Spinal cord (tissue), 10 donors: ENCODE results near the gene OLIG2. TPM values are rescaled to one million over a fixed set of nuclear protein-coding genes. Genes with fewer than 3 reads are reported as not detected.

Experiments
- DNase-seq, 6 donors: peaks; one replicate each; pipeline versions ENCODE4 v3.0.0 to v3.0.0-alpha.2; 2013 to 2015; ENCODE audit warnings: low spot score in 6 of 6, low read depth in 4 of 6
- H3K27ac ChIP-seq: one replicate; pipeline ENCODE4 v1.5.1; 2013; ENCODE audit warnings: low read depth, low read length, control low read depth
- H3K27me3 ChIP-seq: one replicate; pipeline ENCODE4 v1.6.1; 2013; ENCODE audit warnings: low read length; ENCODE audit not compliant: control insufficient read depth, insufficient read depth
- H3K36me3 ChIP-seq: one replicate; pipeline ENCODE4 v1.6.1; 2013; ENCODE audit warnings: low read length; ENCODE audit not compliant: control insufficient read depth, insufficient read depth
- H3K4me1 ChIP-seq: one replicate; pipeline ENCODE4 v1.6.1; 2013; ENCODE audit warnings: low read length; ENCODE audit not compliant: control insufficient read depth, insufficient read depth
- H3K4me3 ChIP-seq: one replicate; pipeline ENCODE4 v1.5.1; 2013; ENCODE audit warnings: low read depth, low read length, control low read depth
- H3K9me3 ChIP-seq: one replicate; pipeline ENCODE4 v1.6.1; 2013; ENCODE audit warnings: low read length; ENCODE audit not compliant: control insufficient read depth, insufficient read depth
- WGBS: methylation state at CpG from one replicate; pipeline ENCODE4 v1.1.5; 2013; ENCODE audit warnings: missing lambda C conversion rate; ENCODE audit not compliant: insufficient coverage; 5-methylcytosine and 5-hydroxymethylcytosine counted together
- polyA plus RNA-seq, 2 donors: library from polyadenylated mRNA; unstranded; fragments of 120-200 nt; gene quantifications; one replicate each; pipeline ENCODE4 v1.2.1, GENCODE V29; 2013; ENCODE audit not compliant: insufficient read length in 2 of 2
- total RNA-seq, 2 donors: library from RNA; depleted of rRNA in 1 of 2; stranded (reverse); fragments of 120-200 nt in 1 of 2; fragments of >200 nt in 1 of 2; gene quantifications; one replicate each; pipeline versions ENCODE4 v1.2.3 to v1.2.4, GENCODE V29; 2013 to 2014
- donor health status: healthy.

The OLIG2 gene
- total and polyA plus RNA-seq, 4 donors, result 42.2 to 164 (median 93.4) TPM

DNA sequence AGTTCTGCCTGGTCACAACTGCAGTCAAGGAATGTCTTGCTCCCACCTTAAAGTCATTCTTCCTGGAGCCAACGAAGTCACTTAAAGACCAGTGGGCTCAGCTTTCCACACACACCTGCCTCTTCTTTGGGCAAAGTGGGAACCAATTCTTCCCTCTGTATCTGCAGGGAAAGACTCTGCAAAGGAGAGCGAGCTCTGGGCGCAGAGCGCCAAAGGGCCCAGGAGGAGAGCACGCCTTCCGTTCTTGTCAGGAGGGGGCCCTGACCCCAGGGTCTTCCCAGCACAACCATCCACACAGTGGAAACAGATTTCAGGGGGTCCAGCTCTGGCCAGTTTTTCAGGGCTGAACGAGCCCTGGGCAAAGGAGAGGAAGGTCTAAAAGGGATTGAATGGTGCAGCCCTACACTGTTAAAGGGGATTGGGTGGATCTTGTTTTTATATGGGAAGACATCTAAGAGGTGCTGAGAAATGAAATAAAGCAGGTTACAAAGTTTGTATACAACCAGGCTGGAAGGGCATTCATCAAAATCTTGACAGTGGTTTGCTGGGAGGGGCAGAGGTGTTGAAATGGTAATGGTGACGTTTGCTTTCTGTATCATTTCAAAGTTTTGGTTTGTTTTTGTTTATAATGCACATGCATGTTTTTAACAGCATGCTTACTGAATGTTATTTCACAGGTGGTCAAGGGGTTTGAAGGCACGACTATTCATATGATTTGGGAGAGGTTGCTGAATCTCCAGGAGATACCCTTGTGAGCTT, 6.8 kb upstream of the OLIG2 start:
- 46% methylated on average over 8 of the region's 9 CpGs for WGBS
- peaks cover 91% of the 10 kb centered on the region for H3K27me3 ChIP-seq
- no peak overlapping the region for H3K27ac ChIP-seq
- H3K4me3 ChIP-seq, result no peak overlapping the region
- H3K36me3 ChIP-seq, result no peaks in the 10 kb centered on the region
- no peaks in the 10 kb centered on the region for H3K9me3 ChIP-seq
- DNase-seq, result no peak
- H3K4me1 ChIP-seq, result peaks cover 33% of the 10 kb centered on the region

DNA sequence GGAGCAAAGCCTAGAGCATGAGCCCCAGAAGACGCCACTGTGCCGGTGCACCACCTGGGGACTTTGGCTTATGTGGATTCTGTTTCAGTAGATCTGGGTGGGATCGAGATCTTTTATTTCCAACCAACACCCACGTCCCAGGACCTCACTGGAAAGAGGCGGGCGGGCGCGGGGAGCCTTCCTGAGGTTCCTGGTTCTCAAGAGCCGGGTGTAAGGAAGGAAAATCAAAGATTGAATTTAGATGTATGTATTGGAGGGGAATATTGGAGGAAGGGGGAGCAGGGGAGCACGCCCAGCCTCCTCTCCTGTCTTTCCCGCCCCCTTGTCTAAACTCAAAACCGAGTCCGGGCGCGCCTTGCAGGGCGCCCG, 6.2 kb upstream of the OLIG2 start:
- Histone ChIP-seq H3K9me3 (no peaks in the 10 kb centered on the region), H3K27me3 (peaks cover 92% of the 10 kb centered on the region), H3K4me1 (peaks cover 39% of the 10 kb centered on the region), H3K27ac (no peak overlapping the region), H3K4me3 (peak overlapping the region; percentile 18), H3K36me3 (no peaks in the 10 kb centered on the region)
- WGBS, result 3% methylated on average over 7 of the region's 17 CpGs
- DNase-seq, result no peak

DNA sequence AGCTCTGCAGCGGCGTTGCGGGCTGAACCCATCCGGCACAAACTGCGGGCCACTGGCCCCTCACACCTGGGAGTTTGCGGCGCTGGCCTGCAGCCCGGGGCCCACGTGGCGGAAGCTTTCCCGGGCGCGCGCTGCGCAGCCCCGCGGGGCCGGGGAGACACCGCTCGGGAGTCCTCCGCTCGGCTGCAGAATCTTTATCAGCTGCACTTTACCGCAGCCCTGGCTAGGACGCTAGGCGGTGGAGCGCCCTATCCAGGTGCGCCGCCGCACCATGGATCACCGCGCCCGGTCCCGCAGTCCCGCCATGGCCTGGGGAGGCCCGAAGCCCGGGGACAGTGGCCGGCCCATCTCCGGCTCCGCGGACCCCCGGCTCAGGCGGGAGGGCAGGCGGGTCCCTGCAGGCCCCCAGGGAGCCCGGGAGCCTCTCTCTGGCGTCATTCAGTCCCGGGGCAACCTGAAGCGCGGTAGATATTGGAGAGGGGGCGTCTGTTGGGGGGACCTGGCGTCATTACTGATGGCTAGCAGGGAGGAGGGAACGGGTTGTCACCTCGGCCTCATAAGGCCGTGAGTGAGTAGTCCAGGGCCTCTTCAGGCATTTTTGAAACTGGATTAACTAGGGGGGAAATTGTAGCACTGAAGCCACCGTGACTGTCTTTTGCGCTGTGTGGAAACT, 5.7 kb upstream of the OLIG2 start:
- H3K27me3 ChIP-seq, result peaks cover 92% of the 10 kb centered on the region
- DNase-seq, result peak in 2 of 6 donors; percentile 34 to 39
- 2% methylated on average over 53 of the region's 55 CpGs for WGBS
- no peak overlapping the region for H3K27ac ChIP-seq
- peak overlapping the region; percentile 18 for H3K4me3 ChIP-seq
- no peaks in the 10 kb centered on the region for H3K9me3 ChIP-seq
- H3K4me1 ChIP-seq, result peaks cover 45% of the 10 kb centered on the region
- no peaks in the 10 kb centered on the region for H3K36me3 ChIP-seq

DNA sequence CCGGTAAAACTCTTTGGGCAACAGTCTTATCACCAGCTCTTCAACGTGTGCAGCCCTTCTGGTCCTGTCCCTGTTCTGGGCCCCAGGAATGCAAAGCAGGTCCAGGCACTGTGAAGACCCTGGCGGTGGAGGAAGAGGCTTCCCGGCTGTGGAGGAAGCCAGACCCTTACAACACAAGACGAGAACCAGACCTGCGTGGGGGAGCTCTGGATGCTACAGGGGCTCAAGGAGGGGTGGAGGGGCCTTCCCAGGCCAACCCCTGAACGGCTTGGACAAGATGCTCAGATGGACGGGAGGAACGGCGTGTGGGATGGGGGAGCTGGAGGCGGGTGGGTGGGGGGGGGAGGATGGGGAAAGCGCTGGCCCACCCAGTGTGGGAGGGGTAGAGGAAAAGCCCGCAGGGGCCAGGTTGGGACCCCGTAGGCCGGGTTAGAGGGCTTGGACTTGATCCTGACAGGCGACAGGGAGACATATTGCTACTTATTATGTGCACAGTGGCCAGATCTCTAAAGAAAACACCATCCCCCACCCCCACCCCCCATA, 5.1 kb upstream of the OLIG2 start:
- Histone ChIP-seq H3K27ac (no peak overlapping the region), H3K9me3 (no peaks in the 10 kb centered on the region), H3K4me1 (peaks cover 51% of the 10 kb centered on the region), H3K4me3 (peak overlapping the region; percentile 18), H3K27me3 (peaks cover 93% of the 10 kb centered on the region), H3K36me3 (no peaks in the 10 kb centered on the region)
- WGBS, result 6% methylated on average over 2 of the region's 16 CpGs
- DNase-seq, result peak in 2 of 6 donors; percentile 2 to 17

DNA sequence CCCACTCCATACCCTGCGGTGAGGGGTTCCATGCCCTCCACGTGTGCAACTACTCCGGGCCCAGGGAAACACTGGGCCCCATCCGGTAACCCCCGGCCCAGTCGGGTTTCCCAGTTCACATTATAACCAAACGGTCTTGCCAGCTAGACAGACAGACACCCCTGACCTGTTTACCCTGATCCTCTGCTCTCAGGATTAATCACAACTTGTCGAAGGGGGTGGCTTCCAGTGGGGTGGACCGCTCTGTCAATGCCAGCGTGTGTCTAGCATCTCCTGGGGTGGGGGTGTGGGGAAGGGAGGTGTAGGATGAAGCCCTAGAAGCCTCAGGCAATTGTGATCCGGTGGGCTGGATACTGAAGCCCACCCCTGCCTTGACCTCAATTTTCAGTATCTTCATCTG, 4.6 kb upstream of the OLIG2 start:
- WGBS, result 34% methylated on average over 9 of the region's 11 CpGs
- H3K27ac ChIP-seq, result no peak overlapping the region
- H3K9me3 ChIP-seq, result no peaks in the 10 kb centered on the region
- peaks cover 94% of the 10 kb centered on the region for H3K27me3 ChIP-seq
- H3K4me3 ChIP-seq, result no peak overlapping the region
- peaks cover 56% of the 10 kb centered on the region for H3K4me1 ChIP-seq
- no peak for DNase-seq
- no peaks in the 10 kb centered on the region for H3K36me3 ChIP-seq

DNA sequence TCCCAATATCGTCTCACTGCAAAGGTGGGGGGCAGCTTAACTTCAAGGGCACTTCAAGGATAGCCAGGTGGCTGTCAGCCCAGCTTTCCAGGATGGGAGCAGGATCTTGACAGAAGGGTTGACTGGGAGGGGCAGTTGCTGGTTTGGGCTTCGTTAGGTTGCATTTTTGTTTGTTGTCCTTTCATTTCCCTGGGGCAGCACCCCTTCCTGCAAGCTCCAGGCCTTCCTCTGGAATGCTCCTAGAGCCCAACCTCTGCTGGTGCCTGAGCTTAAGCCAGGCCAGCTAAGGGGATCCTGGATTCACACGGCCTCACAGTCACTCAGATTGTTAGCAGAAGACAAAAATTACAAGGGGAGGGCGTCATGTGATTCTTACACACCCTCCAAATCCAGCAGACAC, 4.1 kb upstream of the OLIG2 start:
- WGBS, result 45% methylated on average over 2 of the region's 4 CpGs
- Histone ChIP-seq H3K4me1 (peaks cover 61% of the 10 kb centered on the region), H3K27me3 (peaks cover 94% of the 10 kb centered on the region), H3K9me3 (no peaks in the 10 kb centered on the region), H3K27ac (no peak overlapping the region), H3K4me3 (no peak overlapping the region), H3K36me3 (peaks cover 3% of the 10 kb centered on the region)
- DNase-seq, result no peak

DNA sequence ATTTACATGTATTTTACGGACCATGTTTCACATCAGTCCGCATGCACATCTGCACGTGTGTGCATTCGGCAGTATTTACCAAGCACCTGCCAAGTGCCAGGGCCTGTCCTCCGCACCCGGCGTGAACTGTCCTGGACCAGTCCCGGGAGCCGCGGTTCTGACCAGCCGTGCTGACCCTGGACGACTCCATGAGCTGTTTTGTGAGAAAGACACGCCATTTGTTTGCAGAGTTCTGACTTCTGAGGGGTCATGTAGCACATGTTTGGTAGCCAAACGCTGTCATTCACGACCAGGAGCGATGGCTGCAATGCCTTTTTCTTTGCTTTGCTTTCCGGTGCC, 3.3 kb upstream of the OLIG2 start:
- WGBS, result 12% methylated on average over 17 of the region's 17 CpGs
- no peak overlapping the region for H3K4me3 ChIP-seq
- peak overlapping the region; percentile 37 for H3K27ac ChIP-seq
- peaks cover 95% of the 10 kb centered on the region for H3K27me3 ChIP-seq
- no peaks in the 10 kb centered on the region for H3K9me3 ChIP-seq
- peaks cover 9% of the 10 kb centered on the region for H3K36me3 ChIP-seq
- H3K4me1 ChIP-seq, result peaks cover 62% of the 10 kb centered on the region
- DNase-seq, result no peak

DNA sequence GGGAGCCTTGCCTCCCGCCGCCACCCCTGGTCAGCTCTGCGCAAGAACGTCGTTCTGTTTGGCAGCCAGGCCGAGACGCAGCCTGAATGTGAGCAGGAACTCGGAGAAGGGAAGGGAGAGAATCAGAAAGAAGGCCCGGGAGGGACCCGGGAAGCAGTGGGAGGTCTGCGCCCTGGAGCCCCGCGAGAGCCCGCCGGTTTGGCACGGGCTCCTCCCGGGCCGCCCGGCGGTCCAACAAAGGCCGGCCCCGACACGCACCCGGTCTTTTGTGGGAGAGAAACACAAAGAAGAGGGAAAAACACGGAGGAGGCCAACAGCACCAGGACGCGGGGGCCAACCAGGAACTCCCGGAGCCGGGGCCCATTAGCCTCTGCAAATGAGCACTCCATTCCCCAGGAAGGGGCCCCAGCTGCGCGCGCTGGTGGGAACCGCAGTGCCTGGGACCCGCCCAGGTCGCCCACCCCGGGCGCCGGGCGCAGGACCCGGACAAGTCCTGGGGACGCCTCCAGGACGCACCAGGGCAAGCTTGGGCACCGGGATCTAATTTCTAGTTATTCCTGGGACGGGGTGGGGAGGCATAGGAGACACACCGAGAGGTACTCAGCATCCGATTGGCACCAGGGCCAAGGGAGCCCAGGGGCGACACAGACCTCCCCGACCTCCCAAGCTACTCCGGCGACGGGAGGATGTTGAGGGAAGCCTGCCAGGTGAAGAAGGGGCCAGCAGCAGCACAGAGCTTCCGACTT, 2.7 kb upstream of the OLIG2 start:
- Histone ChIP-seq H3K27me3 (peaks cover 94% of the 10 kb centered on the region), H3K36me3 (peaks cover 14% of the 10 kb centered on the region), H3K4me1 (peaks cover 62% of the 10 kb centered on the region), H3K27ac (peak overlapping the region; percentile 37), H3K4me3 (peak overlapping the region; percentile 22), H3K9me3 (no peaks in the 10 kb centered on the region)
- peak in 2 of 6 donors; percentile 45 to 64 for DNase-seq
- under 1% methylated on average over 51 of the region's 52 CpGs for WGBS

DNA sequence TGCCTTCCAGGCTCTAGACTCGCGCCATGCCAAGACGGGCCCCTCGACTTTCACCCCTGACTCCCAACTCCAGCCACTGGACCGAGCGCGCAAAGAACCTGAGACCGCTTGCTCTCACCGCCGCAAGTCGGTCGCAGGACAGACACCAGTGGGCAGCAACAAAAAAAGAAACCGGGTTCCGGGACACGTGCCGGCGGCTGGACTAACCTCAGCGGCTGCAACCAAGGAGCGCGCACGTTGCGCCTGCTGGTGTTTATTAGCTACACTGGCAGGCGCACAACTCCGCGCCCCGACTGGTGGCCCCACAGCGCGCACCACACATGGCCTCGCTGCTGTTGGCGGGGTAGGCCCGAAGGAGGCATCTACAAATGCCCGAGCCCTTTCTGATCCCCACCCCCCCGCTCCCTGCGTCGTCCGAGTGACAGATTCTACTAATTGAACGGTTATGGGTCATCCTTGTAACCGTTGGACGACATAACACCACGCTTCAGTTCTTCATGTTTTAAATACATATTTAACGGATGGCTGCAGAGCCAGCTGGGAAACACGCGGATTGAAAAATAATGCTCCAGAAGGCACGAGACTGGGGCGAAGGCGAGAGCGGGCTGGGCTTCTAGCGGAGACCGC, 2.0 kb upstream of the OLIG2 start:
- peak in 2 of 6 donors; percentile 44 to 73 for DNase-seq
- WGBS, result 2% methylated on average over 46 of the region's 49 CpGs
- peak overlapping the region; percentile 44 for H3K27ac ChIP-seq
- H3K27me3 ChIP-seq, result peaks cover 95% of the 10 kb centered on the region
- H3K4me1 ChIP-seq, result peaks cover 63% of the 10 kb centered on the region
- H3K36me3 ChIP-seq, result peaks cover 17% of the 10 kb centered on the region
- peak overlapping the region; percentile 22 for H3K4me3 ChIP-seq
- H3K9me3 ChIP-seq, result no peaks in the 10 kb centered on the region
